Measurements from ENCODE around the gene RAB19.
"Not testable (repeated sequence)": the region's sequence is repeated elsewhere in the genome, so short reads cannot be mapped to it uniquely, and the experiment has no call there.

Gene RAB19

DNA sequence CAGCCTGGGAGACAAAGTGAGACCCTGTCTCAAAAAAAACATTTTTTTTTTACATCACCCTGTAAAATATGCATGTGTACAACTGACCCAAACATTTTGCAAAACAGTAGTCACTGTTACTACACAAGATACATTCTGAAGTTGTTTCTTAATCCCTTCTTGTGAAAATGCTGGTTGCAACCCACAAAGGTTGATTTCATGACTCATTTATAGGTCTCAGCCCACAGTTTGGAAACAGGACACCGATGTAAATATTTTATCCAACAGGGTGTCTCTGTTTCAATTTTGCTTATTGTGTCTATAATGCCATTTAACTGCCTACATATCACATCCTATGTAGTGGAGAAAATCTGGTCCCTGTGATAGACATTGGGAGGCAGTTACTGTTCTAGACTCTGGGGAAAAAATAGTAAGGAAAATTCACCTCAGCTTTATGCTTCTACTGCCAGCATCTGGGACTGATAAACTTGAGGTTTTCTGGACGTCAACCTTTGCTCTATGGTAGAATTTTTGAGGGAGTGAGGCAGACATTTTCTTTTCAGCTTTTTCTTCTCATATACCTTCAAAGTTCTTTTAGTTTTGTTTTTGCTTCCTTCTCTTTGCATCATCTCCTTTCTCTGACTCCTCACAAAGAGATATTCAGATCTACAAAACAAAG, 1.6 kb upstream of the RAB19 start:
- no peak for DNase-seq (ENCODE audit: low spot score)

DNA sequence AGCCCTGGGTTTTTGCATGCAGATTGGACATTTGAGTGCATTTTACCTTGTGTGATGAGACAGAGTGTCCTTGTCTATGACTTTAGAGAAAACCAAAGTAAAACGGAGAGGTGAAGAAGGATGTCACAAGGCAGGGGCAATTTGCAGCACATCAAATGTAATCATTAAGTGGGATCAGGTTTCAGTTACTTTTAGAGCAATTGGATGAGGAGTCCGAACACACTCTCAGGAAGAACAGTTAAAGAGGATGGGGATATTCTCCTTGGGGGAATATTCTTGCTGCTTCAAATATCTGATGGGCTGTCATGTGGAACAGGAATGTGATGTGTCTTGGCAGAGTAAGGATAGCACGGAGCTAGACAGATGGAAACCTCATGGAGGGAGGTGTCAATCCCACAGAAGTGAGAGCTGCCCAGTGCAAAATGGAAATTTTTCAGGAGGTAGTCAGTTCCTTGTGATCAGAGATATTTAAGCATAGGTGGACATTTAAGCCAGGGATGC, 757 bp downstream of the RAB19 start:
- no peak for DNase-seq (ENCODE audit: low spot score)

DNA sequence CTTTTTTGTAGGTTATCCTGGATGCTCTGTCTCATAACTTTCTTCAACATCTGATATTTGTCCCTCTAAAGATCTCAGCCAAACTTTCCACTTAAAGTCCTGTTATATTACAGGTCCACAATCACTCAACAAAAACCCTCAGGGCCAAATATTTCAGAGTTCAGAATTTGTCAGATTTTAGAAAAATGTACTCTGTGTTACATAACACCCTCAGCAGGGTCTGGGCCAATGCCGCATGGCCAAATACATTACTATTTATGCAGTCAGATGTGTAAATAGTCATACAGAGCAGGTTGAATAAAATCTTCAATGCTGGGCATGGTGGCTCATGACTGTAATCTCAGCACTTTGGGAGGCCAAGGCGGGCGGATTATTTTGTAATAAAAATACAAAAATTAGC, 11.5 kb downstream of the RAB19 start:
- DNase-seq (ENCODE audit: low spot score) = no peak

DNA sequence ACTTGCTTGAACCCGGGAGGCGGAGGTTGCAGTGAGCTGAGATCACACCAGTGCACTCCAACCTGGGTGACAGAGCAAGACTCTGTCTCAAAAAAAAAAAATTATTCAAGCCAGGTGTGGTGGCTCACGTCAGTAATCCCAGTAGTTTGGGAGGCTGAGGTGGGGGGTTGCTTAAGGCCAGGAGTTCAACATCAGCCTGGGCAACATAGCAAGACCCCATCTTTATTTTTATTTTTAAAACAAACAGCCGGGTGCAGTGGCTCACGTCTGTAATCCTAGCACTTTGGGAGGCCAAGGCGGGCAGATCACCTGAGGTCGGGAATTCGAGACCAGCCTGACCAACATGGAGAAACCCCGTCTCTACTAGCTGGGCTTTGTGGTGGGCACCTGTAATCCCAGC, 12.0 kb downstream of the RAB19 start:
- DNase-seq (ENCODE audit: low spot score) = not testable (repeated sequence)

DNA sequence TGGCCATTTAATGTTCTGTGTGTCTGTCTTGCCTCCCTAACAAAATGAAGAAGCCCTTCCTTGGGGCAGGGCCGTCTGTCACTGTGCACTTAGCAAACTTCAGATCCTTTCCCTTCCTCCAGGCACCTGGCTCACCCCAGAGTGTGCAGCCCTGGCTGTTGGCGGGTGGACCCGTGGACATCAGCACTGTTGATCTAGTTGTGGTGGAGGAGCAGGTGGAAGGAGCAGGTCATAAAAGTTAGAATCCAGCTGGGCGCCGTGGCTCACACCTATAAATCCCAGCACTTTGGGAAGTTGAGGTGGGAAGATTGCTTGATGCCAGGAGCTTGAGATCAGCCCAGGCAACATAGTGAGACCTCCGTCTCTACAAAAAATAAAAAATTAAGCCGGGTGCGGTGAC, 12.7 kb downstream of the RAB19 start:
- DNase-seq (ENCODE audit: low spot score) = no peak

DNA sequence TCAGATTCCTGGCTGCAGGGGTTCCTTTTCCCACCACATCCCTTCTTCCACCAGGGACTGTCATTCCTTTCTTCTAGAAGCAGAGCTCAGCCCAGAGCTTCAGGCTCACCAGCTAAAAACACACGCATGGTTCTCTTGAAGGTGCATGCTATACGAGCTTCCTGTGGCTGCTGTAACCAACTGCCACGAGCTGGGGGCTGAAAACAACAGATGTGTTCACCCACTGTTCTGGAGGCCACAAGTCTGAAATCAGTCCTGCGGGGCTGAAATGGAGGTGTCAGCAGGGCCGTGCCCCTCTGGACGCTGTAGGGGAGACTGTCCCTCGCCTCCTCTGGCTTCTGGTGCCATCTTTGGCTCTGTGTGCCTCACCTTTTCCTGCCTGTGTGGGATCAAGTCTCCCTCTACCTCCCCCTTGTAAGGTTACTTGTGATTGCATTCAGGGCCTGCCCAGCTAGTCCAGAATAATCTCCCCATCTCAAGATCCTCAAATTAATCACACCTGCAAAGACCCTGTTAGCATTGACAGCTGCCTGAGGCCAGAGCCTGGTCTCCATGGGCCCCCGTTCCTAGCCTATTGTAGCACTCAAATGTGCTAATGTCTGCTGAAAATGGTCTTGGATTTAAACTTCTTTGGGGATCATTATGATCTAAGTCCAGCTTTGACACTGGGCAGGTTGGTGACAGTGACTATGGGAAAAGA, 13.7 kb downstream of the RAB19 start:
- no peak for DNase-seq (ENCODE audit: low spot score)

DNA sequence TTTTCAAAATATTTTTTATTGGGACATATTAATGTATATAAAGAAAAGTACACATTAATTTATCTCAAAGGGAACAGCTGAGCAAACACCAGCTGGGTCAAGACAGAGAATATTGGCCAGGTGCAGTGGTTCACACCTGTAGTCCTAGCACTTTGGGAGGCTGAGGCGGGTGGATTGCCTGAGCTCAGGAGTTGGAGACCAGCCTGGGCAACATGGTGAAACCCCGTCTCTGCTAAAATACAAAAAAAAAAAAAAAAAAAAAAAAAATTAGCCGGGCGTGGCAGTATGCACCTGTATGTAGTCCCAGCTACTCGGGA, 14.3 kb downstream of the RAB19 start:
- not testable (repeated sequence) for DNase-seq (ENCODE audit: low spot score)

DNA sequence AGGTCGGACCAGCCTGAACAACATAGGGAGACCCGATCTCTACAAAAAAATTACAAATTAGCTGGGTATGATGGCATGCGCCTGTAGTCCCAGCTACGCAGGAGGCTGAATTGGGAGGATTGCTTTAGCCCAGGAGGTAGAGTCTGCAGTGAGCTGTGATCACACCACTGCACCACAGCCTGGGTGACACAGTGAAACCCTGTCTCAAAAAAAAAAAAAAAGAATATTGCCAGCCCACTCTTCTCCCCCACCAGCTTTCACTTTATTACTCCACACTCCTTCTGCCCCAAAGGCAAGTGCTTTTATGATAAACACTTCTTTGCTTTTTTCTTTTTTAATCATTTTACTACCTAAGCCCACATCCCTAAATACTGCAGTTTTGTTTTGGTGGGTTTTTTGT, 14.8 kb downstream of the RAB19 start:
- DNase-seq (ENCODE audit: low spot score) = no peak

DNA sequence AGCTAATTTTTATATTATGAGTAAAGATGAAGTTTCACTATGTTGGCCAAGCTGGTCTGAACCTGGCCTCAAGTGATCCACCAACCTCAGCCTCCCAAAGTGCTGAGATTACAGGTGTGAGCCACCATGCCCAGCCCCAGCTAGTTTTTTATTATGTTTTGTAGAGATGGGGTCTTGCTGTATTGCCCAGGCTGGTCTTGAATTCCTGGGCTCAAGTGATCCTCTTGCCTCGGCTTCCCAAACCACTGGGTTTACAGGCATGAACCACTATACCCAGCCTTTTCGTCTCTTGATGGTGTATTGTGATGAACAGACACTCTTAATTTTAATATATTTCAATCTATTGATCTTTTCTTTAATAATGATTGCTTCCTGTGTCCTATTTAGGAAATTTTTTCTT, 17.7 kb downstream of the RAB19 start:
- DNase-seq (ENCODE audit: low spot score) = no peak

DNA sequence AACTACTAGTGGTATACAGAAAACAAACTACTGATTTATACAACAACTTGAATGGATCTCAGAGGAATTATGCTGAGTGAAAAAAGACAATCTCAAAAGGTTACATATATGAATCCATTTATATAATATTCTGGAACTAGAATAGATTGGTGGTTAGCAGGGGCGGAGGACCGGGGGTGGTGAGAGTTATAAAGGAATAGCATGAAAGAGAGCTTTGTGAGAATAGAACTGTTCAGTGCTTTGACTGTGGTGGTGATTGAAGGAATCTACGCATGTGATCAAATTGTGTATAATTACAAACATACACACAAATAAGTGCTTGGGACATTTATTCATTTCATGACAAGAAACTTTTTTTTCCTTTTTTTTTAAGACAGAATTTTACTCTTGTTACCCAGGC, 19.6 kb downstream of the RAB19 start:
- no peak for DNase-seq (ENCODE audit: low spot score)

DNA sequence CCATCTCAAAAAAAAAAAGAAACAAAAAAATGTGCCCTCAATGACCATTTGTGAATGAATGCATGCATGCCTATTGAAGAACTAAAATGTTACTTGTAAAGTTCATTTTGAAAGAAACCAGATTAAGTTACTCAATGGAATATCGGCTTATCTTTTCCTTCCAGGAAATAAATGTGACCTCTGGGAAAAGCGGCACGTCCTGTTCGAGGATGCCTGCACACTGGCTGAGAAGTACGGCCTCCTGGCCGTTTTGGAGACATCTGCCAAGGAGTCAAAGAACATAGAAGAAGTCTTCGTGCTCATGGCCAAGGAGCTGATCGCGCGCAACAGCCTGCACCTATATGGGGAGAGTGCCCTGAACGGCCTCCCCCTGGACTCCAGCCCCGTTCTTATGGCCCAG, 21.9 kb downstream of the RAB19 start:
- DNase-seq (ENCODE audit: low spot score) = no peak

DNA sequence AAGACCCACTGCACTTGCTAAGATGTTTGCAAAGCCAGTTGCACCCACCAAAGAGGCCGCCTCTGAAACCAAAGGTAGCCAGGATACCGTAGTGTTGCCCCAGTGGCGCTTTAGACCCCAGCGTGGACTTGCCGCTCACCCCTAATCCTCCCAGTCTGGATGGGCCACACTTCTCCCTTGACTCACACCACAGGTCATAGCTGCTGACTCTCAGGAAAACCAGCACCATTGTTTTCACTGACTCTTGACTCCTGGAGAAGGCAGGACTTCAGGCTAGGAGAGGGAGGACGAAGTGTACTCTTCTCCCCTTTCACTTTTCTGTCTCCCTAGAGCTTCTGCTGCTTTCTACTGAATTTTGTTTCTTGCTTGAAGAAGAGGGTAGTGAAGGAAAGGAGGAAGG, 22.3 kb downstream of the RAB19 start:
- no peak for DNase-seq (ENCODE audit: low spot score)

DNA sequence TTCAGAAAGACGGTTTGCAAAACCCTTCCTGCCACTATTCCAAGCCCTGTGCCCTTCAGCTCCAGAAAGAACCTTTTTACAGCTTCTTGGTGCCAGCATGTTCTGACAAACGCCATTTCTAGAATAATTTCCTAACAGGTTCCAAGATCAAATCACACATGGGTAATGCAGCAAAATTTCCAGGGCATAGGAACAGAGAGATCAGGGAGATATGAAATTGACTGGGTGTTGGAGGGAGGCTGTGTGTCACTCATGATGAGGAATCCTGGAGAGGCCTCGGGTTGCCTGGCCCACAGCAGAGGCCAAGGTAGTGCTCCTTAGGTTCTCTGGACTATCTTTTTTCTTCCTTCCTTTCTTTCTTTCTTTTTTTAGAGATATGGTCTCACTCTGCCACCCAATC, 29.5 kb downstream of the RAB19 start:
- DNase-seq (ENCODE audit: low spot score) = no peak

DNA sequence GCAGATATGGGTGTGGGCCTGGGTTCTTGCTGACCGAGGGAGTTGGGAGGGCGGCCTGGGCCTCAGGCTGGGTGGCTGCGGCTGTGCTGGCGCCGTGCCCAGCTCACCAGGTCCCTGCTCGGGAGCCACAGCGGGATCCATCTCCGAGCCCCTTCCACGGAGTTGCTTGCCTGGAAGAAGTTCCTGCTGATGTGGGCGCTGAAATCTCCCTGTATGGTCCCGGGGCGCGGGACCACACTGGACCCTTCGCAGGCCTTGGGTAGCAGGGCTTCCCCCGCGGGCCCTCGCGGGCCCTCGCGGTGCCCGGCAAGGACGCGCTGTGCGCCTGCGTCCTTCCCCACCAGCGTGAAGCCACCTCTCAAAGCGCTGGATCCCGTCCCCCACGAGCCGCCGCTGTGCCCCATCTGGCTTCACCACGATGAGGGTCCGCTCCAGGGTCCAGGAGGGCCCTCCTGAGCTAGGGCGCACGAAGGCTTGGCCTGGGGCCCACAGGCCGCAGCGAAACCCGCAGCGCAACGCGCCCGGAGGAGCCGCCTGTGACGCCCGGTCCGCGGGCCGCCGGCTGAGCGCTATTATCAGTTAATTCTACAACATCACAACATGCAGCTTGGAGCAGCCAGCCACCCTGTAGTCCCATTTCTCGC, 31.5 kb downstream of the RAB19 start:
- no peak for DNase-seq (ENCODE audit: low spot score)

DNA sequence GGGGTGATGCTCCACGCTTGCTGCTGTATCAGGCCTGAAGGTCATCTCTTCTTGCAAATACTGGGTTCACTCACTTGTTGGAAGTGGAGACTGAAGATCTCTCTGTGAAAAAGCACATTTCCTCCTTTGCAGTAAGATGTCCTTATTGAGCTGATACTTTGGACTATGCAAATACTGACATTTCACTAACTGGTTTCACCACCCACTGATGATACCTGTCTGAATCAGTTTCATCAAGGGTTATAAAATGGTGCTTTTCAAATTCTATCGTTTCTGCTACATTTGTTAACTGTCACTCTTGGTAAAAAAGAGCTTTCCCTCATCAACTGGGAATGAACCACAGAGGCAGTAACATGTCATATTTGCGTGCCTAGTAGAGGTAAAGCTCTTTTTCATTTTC, 35.5 kb downstream of the RAB19 start:
- no peak for DNase-seq (ENCODE audit: low spot score)

DNA sequence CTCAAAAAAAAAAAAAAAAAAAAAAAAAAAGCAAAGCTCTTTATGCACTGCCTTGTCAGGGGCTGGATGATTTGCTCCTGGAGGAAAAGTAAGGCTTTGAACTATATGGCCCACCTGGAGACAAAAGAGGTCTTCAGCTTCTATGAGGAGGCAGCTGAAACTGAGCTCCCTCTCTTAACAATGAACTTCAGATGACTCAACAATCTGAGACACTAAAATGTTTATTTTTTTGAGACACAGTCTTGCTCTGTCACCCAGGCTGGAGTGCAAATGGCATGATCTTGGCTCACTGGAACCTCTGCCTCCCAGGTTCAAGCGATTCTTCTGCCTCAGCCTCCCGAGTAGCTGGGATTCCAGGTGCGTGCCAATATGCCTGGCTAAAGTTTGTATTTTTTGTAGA, 36.7 kb downstream of the RAB19 start:
- DNase-seq (ENCODE audit: low spot score) = no peak

DNA sequence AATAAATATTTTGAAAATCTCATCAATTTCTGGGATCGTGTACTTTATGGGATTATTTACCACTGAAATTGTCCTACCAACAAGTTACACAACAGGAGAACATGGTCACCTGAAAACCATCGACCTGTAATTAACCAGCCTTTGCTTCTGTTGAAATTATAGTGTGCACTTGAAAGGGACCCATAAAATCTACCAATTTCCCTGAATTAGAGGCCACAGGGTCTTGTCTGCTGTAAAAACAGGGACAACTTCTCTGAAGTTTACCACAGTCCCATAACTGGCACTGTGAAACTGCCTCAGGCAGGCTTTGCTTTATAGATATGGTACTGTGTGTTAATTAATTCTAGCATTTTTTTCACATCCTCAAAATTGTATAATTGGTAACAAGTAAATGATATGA, 37.7 kb downstream of the RAB19 start:
- DNase-seq (ENCODE audit: low spot score) = no peak

DNA sequence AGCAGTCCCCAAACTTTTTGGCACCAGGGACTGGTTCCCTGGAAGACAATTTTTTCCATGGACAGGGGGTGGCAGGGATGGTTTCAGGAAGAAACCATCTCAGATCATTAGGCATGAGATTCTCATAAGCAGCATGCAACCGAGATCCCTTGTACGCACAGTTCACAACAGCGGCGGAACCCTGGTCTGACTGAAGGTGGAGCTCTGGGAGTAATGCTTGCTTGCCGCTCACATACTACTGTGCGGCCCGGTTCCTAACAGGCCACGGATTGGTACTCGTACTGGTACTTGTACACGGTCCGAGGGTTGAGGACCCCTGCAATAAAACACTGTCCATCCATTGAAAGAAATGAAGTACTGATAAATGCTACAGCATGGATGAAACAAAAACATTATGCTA, 42.6 kb downstream of the RAB19 start:
- no peak for DNase-seq (ENCODE audit: low spot score)

DNA sequence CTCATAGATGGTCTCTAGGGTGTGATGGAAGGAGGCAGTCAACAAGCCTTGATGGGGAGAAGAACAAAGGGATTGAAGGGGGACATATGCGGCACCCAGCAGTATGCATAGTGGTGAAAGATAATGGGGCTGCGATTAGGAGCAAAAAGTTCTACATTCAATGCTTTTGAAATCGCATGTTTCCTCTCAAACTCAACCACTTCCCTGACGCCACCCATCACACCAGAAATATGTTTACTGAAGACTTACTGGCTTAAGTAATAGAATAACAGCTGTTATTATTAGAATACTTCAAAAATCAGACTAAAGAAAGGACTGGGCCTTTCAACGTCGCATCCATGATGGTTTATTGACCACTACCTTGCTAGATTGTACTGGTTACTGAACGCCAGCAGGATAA, 44.0 kb downstream of the RAB19 start:
- no peak for DNase-seq (ENCODE audit: low spot score)

DNA sequence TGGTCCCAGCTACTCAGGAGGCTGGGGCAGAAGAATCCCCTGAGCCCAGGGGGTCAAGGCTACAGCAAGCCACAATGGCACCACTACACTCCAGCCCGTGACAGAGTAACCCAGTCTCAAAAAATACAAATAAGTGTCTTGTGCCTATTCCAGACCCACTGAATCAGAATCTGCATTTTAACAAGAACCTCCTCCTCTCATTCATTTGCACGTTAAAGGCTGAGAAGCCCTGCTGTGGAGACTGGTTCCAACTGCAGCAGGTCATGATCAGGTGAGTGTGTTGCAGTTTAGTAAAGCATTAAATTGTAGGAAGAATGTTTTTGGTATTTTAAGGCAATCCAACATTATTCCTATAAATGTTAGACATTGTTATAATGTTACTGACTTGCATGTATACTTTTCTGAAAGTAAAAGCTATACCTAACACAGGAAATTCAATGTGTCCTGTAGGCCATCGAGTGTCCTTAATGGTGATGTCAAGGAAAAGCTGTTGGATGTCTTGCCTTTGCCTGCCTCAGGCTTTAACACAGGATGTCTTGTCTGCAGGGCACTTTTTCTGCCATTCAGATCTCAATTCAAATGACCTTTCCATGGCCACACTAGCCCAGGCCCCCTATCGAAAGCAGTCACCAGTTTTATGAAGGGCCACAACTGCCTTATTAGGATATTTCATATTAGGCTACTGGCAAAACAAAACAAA, 45.1 kb downstream of the RAB19 start:
- no peak for DNase-seq (ENCODE audit: low spot score)

DNA sequence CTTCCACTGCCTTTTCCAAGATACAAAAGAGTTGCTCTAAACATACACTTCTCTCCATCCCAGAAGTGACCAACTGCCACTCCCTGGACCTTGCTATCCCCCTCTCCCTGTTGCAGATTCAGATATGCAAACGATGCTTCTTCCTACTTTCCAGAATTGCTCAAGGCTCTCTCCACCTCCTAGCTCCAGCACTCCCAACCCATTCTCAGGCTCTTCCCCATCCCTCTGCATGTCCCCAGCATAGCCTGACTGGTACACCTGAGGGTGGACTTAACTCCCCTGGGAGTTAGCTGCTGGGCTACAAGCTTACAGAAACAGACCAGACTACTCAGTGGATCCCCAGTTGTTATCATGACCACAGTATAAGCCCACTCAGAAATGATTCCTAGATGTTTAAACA, 47.9 kb downstream of the RAB19 start:
- no peak for DNase-seq (ENCODE audit: low spot score)

DNA sequence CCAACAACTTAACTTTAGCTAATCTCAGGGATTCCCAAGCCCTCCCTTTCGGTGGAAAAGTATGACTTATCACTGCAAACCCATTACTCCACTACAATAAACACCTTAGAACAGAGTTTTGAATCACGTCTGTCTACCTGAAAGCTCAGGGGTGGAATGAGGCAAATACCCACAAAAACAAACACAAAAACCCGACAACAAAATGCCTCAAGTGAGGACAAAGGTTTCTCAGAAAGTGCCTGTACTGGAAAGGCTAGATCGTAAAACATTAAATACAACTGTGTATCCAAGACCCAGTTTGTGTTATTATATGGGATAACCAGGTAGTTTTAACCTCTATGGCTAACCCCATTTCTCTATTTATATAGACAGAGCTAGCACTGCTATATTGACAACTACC, 49.4 kb downstream of the RAB19 start:
- no peak for DNase-seq (ENCODE audit: low spot score)

All from HuH-7.5 (cell line).